K562 (cell line): ENCODE measurements around the gene RBSN.

Source experiments
- ATF7 ChIP-seq: fragments of 450-650 bp; IDR thresholded peaks from 2 replicates; pipeline ENCODE4 v1.7.1; 2014; ENCODE audit warnings: mild to moderate bottlenecking, moderate library complexity
- CEBPB ChIP-seq: fragments of 450-650 bp; IDR thresholded peaks from 2 replicates; pipeline ENCODE4 v1.6.1; 2016; ENCODE audit warnings: missing genetic modification characterization, missing compliant biosample characterization
- CHD4 ChIP-seq: fragments of 200-600 bp; sonication (generic); IDR thresholded peaks from 3 replicates; pipeline ENCODE4 v1.6.1; 2012; ENCODE audit warnings: low read depth, mild to moderate bottlenecking, mixed read lengths, low read length, inconsistent platforms; ENCODE audit not compliant: insufficient read depth, insufficient replicate concordance, poor library complexity, severe bottlenecking
- CTCF ChIP-seq, 3 experiments: IDR thresholded peaks in 2 of 3; conservative IDR thresholded peaks in 1 of 3; 2 replicates each; pipeline ENCODE4 v1.5.1; 2011 to 2012; ENCODE audit warnings: low read length in 3 of 3, mild to moderate bottlenecking in 3 of 3, control low read depth in 2 of 3, improper control_type of control experiment in 1 of 3, inconsistent platforms in 1 of 3, low read depth in 1 of 3, mixed read lengths in 1 of 3, moderate library complexity in 1 of 3; ENCODE audit not compliant: insufficient read depth in 2 of 3
- JUN ChIP-seq, 2 experiments: sonication (generic) in 1 of 2; formaldehyde crosslinking in 1 of 2; IDR thresholded peaks; 2 replicates each; pipeline versions ENCODE4 v1.6.1 to v1.8.0; 2012 to 2022; ENCODE audit warnings: borderline replicate concordance in 2 of 2, mild to moderate bottlenecking in 2 of 2, improper control_type of control experiment in 1 of 2, low read depth in 1 of 2, low read length in 1 of 2, missing genetic modification reagents in 1 of 2
- MEF2D ChIP-seq: conservative IDR thresholded peaks from 2 replicates; pipeline ENCODE4 v1.6.1; 2016; ENCODE audit warnings: low read depth, missing genetic modification characterization, missing compliant biosample characterization

GRCh38 chr3:15065550-15066007 is 33.4 kb downstream of the RBSN start:
- TF ChIP-seq JUN (IDR thresholded peaks at IDR 0.05; ENCODE audit: borderline replicate concordance, low read depth, low read length) (no peak), JUN (CRISPR knock-in tag; IDR thresholded peaks at IDR 0.05; ENCODE audit: borderline replicate concordance) (no peak), MEF2D (tag) (no peak), CEBPB (tag) (no peak), CHD4 (no peak), CTCF (IDR thresholded peaks at IDR 0.05 in 2 of 3, conservative IDR thresholded peaks at IDR 0.05 in 1 of 3; ENCODE audit: insufficient read depth in 2 of 3, low read depth in 1 of 3, low read length in 3 of 3) (no peak), ATF7 (no peak)
